Stimulated activated CD4-positive, alpha-beta T cell treated with anti-CD3 and anti-CD28 coated beads, TNF-alpha, amount 100 ng/mL, for 48 hours (primary cell): ENCODE measurements around the gene EHD2.
"Not testable (repeated sequence)": the region's sequence is repeated elsewhere in the genome, so short reads cannot be mapped to it uniquely, and the experiment has no call there.

ENCODE experiments used
- DNase-seq, 3 donors: peaks; one replicate each; pipeline ENCODE4 v3.0.0-alpha.2; 2020; ENCODE audit warnings: low read depth in 3 of 3

The EHD2 gene

DNA sequence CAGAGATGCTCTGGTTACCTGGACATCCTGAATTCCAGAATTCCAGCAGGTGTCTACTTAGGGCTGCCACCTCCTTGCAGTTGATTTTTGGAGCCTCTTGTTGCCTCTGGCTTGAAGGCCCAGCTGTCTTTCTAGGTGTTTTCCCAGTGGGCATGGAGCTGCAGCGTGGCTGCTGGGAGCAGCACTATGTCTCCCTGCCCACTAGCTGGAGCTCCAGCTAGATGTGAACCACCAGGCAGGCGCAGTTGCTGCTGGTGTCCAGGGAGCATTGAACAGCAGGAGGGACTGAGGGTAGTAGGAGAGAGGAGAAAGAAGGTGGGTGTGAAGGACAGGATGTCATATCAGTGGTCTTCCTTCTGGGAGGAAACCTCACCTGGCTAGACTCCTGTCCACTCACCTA, 55.4 kb downstream of the EHD2 start:
- DNase-seq, result no peak

- no peak for DNase-seq
Measured at GRCh38 chr19:47769534-47769933, 56.3 kb downstream of the EHD2 start.

DNA sequence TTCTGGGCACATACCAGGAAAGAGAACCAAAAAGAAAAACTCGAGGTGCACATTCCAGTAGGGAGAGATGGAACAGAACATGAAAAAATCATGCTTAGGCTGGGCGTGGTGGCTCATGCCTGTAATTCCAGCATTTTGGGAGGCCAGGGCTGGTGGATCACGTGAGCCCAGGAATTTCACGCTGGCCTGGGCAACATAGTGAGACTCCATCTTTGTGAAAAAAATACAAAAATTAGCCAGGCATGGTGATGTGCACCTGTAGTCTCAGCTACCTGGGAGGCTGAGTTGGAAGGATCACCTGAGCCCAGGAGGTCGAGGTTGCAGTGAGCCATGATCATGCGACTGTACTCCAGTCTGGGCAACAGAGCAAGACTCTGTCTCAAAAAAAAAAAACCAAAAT, 58.1 kb downstream of the EHD2 start:
- not testable (repeated sequence) for DNase-seq

- DNase-seq, result no peak
Measured at GRCh38 chr19:47776568-47776967, 63.3 kb downstream of the EHD2 start.

DNA sequence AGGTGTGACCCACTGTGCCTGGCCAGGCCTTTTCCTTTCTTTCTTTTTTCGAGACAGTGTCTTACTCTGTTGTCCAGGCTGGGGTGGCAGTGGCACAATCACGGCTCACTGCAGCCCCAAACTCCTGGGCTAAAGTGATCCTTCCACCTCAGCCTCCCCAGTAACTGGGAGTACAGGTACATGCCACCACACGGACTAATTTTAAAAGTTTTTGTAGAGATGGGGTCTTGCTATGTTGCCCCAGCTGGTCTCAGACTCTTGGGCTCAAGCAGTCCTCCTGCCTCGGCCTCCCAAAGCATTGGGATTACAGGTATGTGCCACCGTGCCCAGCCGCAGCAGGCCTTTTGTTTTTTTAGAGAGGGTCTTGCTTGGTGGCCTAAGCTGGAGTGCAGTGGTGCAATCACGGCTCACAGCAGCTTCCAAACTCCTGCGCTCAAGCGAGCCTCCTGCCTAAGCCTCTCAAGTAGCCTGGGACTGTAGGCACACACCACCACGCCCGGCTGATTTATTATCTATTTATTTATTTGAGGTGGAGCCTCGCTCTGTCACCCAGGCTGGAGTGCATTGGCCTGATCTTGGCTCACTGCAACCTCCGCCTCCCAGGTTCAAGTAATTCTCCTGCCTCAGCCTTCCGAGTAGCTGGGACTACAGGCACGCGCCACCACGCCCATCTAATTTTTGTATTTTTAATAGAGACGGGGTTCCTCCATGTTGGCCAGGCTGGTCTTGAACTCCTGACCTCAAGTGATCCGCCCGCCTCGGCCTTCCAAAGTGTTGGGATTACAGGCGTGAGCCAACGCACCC, 64.2 kb downstream of the EHD2 start:
- DNase-seq, result not testable (repeated sequence)

DNA sequence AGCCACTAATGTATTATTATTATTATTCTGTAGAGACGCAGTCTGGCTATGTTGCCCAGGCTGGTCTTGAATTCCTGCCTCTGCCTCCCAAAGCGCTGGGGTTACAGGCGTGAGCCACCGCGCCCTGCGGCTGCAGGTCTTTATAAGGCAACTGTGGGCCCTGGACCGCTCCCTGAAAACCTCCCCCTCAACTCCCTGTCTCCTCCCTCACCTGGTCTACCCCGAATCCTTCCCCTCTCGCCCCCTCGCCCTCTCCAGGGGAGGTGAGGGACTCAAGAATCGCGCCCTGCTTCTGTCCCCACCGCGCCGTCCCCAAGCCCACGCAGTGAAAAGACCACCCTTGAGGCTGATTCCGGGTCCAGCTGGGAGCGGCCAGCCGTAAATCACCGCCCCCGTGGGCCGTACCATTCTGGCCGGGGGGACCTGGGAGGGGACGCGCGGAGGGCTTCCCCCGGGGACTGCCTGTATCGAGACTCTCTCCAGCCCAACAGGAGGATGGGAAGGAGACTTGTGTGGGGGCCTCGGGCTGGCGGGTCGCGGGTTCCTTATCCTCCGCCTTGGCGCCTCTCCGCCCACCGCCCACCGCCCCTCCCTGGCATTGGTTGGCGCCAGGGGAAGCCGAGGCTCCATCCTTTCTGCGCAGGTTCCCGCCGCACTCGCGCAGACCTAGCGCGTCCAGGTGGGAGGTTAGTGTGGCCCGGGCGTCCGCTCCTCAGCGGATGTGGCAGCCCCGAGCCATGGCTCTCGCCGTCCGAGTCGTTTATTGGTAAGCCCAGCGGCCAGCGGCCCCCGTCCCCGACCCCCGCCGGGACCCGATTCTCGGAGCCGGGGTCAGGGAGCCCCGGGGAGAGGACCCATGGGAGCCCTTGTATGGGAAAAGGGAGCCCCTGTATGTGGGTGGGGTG, 65.1 kb downstream of the EHD2 start, which contains the start of gene SELENOW:
SELENOW (plus strand) TSS at position 655 of the 905 bp plus-strand sequence; CDS start at position 738, 83 bp downstream.
- DNase-seq, result peak; percentile 57 to 71 (median 65)

- DNase-seq, result no peak
Measured at GRCh38 chr19:47778954-47779351, 65.7 kb downstream of the EHD2 start.

- DNase-seq, result no peak
Measured at GRCh38 chr19:47779524-47780214, 66.4 kb downstream of the EHD2 start.

DNA sequence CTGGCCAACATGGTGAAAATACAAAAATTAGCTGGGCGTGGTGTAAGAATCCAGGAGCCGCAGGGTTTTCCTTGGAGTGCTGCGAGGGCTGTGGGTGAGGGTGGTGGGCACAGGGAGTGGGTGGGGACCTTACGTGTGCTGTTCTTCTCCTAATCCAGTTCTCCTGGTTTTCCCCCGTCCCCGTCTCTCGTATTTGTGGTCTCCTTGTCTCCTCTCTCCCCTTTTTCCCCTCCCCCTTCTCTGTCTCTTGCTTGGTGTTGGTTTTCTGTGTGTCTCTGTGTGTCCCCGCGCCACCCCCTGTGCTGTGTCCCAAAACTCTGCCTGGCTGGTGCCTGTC, 67.0 kb downstream of the EHD2 start:
- DNase-seq, result no peak

DNA sequence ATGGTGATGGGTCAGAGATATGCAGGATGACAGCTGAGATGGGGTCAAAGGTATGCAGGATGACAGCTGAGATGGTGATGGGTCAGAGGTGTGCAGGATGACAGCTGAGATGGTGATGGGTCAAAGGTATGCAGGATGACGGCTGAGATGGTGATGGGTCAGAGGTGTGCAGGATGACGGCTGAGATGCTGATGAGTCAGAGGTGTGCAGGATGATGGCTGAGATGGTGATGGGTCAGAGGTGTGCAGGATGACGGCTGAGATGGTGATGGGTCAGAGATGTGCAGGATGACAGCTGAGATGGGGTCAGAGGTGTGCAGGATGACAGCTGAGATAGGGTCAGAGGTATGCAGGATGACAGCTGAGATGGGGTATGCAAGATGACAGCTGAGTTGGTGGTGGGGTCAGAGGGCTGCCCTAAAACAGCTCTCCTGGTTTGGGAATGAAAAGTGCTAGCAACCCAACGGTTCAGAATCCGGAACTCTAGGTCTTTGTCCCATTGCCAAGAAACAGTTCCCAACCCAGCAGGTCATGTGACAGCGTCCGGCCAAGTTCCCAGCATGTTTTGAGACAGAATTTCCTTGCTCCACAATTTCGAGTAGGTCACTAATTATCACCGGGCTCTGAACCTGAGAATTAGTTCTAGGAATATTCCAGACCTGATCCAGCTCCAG, 68.5 kb downstream of the EHD2 start:
- no peak for DNase-seq

DNA sequence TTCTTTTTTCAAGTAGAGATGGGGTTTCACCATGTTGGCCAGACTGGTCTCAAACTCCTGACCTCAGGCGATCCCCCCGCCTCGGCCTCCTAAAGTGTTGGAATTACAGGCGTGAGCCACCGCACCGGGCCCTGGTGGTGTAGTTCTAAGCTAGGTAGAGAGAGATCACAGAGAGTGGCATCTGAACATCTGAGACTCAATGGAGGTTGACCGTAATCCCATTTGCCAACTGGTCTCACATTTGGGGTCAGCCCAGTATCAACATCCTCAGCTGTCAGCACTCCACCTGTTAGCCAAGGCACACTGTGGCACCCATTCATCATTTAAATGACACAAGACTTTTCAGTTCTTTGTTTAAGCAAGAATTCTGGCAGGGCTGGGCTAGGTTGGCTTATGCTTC, 73.3 kb downstream of the EHD2 start:
- DNase-seq, result no peak

GRCh38 chr19:47787307-47787706, 74.1 kb downstream of the EHD2 start:
- not testable (repeated sequence) for DNase-seq

- not testable (repeated sequence) for DNase-seq
Measured at GRCh38 chr19:47789811-47790210, 76.6 kb downstream of the EHD2 start.

GRCh38 chr19:47790398-47790814, 77.2 kb downstream of the EHD2 start:
- DNase-seq, result peak; percentile 72 to 93 (median 85)

DNA sequence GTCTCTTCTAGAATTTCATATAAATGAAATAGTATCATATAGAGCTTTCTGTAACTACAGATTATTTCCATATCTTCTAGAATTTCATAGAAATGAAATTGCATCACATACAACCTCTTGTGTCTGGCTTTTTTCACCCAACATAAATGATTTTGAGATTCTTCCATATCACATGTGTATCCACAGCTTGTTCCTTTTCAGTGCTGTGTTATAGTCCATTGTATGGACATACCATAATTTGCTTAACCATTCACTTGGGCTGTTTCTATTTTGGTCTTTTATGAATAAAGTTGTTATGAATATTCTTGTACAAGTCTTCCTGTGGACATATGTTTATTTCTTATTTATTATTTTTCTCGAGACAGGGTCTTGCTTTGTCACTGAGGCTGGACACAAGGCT, 79.4 kb downstream of the EHD2 start:
- DNase-seq, result no peak
